ENCODE measurements around the gene KNDC1. TPM values are rescaled to one million over a fixed set of nuclear protein-coding genes. Genes with fewer than 3 reads are reported as not detected.
"Not testable (repeated sequence)": the region's sequence is repeated elsewhere in the genome, so short reads cannot be mapped to it uniquely, and the experiment has no call there.

Gene KNDC1
- total RNA-seq, 2 donors from 2014 or later = 0.07 TPM; not detected in 1

- ATAC-seq = no peak
- no peaks in the 10 kb centered on the region for H3K9me3 Mint-ChIP-seq
- DNase-seq (ENCODE audit: low spot score in 2 of 2) = no peak
- no peaks in the 10 kb centered on the region for H3K36me3 Mint-ChIP-seq
- H3K27ac Mint-ChIP-seq = no peak overlapping the region
Measured at GRCh38 chr10:133253361-133253955, 93.4 kb downstream of the KNDC1 start.

DNA sequence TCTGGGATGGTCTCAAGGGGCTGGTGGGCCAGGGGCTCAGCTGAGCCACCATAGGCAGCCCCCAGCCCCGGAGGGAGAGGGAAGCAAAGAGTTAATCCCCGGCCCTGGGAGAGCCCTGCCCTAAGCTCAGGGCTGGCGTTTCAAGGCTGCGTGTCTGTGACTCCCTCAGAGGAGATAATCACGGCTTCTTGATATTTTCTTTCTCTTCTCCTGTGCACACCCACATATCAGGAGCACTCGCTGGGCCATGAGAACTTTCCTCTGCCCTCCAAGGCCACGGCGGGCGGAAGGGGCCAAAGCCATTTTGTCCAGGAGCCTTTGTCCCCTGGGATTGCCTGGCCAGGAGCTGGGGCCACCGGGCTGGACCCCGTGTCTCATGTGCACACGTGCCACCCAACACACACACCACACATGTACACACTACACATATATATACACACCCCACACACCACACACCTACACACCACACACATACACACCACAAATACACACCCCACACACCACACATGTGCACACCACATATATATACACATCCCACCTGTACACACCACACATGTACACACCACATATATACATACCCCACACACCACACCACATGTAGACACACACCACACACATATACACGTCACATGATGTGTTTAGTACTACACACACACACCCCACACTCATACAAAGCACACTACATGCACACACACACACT, 94.6 kb downstream of the KNDC1 start:
- H3K36me3 Mint-ChIP-seq = no peaks in the 10 kb centered on the region
- H3K27ac Mint-ChIP-seq = peak overlapping the region in 1 of 2 donors; percentile 0
- no peaks in the 10 kb centered on the region for H3K9me3 Mint-ChIP-seq
- DNase-seq (ENCODE audit: low spot score in 2 of 2) (no peak), ATAC-seq (no peak)

DNA sequence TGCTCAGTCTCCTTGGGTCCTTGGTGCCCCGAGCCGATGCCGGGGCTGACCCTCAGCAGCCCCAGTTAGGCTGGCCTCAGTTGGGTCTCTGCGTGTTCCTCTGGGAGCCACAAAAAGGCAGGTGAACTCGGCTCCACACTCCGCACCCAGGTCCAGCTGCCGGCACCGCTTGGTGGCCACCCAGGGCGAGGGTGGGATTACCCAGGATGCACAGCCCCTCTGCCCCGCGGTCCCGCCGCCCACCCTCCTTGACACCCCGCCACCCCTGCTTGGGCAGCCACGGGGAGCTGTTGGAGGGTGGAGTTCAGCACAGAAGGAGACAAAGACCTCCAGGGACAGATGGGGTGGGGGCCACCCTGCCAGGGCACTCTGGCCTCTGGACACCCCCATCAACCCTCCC, 95.3 kb downstream of the KNDC1 start:
- H3K27ac Mint-ChIP-seq = no peak overlapping the region
- DNase-seq (ENCODE audit: low spot score in 2 of 2) (no peak), ATAC-seq (no peak)
- no peaks in the 10 kb centered on the region for H3K36me3 Mint-ChIP-seq
- no peaks in the 10 kb centered on the region for H3K9me3 Mint-ChIP-seq

GRCh38 chr10:133257489-133258065, 97.6 kb downstream of the KNDC1 start:
- no peak for ATAC-seq
- no peak for DNase-seq (ENCODE audit: low spot score in 2 of 2)
- Mint-ChIP-seq H3K27ac (peak overlapping the region; percentile 82 to 90), H3K36me3 (no peaks in the 10 kb centered on the region), H3K9me3 (no peaks in the 10 kb centered on the region)

DNA sequence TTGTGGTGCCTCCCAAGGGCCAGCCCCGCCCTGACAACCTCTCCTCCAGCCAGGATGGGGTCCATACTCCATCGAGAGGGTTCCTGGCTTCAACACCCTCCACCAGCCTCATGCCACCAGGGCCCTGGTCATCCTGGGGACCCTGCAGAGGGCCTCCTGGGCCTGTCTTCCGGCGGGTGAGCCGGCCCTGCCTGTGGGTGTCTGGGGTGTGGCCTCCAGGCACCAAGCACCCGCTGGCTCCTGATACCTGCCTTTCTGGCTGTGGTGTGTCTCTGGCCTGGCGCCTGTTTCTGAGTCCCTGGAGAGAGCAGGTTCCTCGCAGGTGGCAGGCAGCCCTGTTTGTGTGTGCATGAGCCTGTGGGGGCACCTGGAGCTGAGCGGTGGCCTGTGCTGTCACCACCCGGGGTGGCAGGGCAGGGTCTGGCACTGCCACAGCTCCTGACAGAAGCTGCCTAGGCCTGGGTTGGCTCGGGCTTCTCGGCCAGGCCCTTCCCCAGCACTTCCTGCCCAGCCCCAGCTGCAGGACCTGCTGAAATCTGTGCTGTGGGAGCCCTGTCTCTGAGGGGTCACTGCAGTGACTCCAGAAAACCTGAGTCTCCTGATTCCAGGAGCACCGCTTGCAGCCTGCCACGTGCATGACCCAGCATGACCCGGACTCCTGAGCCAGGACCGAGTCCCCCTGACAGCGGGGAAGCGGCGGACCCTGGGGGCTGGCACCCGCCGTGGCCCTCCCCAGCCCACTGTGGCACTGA, 98.2 kb downstream of the KNDC1 start:
- no peak for ATAC-seq
- peak; percentile 36 to 70 for DNase-seq (ENCODE audit: low spot score in 2 of 2)
- no peaks in the 10 kb centered on the region for H3K9me3 Mint-ChIP-seq

GRCh38 chr10:133258818-133259601, 99.0 kb downstream of the KNDC1 start:
- Mint-ChIP-seq H3K36me3 (no peaks in the 10 kb centered on the region), H3K9me3 (no peaks in the 10 kb centered on the region), H3K27ac (peak overlapping the region; percentile 13 to 63)
- ATAC-seq = peak; percentile 68 to 76
- DNase-seq (ENCODE audit: low spot score in 2 of 2) = peak; percentile 73 to 93

More for the DNA sequence above, 98.2 kb downstream of the KNDC1 start:
- H3K27ac Mint-ChIP-seq = peak overlapping the region in 1 of 2 donors; percentile 82
- H3K36me3 Mint-ChIP-seq = no peaks in the 10 kb centered on the region

DNA sequence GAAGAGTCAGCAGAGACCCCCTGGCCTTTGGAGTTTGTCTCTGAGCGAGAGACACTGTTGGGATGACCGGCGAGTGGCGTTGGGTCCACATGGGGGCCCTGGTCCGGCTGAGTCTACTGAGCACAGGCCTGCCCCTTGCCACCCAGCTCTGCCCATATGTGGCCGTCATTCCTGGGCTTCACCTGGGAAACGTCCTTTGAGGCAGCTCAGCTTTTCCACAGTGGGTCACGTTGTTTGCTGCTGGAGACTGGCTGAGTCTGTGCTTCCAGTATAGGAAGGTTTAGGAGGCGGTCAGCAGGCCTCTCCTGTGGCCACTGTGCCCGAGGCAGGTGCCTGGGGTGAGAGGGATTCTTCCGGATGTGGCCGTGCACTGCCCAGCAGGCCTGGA, 99.6 kb downstream of the KNDC1 start:
- Mint-ChIP-seq H3K36me3 (no peaks in the 10 kb centered on the region), H3K27ac (peak overlapping the region in 1 of 2 donors; percentile 63), H3K9me3 (no peaks in the 10 kb centered on the region)
- no peak for DNase-seq (ENCODE audit: low spot score in 2 of 2)
- peak; percentile 2 to 3 for ATAC-seq

DNA sequence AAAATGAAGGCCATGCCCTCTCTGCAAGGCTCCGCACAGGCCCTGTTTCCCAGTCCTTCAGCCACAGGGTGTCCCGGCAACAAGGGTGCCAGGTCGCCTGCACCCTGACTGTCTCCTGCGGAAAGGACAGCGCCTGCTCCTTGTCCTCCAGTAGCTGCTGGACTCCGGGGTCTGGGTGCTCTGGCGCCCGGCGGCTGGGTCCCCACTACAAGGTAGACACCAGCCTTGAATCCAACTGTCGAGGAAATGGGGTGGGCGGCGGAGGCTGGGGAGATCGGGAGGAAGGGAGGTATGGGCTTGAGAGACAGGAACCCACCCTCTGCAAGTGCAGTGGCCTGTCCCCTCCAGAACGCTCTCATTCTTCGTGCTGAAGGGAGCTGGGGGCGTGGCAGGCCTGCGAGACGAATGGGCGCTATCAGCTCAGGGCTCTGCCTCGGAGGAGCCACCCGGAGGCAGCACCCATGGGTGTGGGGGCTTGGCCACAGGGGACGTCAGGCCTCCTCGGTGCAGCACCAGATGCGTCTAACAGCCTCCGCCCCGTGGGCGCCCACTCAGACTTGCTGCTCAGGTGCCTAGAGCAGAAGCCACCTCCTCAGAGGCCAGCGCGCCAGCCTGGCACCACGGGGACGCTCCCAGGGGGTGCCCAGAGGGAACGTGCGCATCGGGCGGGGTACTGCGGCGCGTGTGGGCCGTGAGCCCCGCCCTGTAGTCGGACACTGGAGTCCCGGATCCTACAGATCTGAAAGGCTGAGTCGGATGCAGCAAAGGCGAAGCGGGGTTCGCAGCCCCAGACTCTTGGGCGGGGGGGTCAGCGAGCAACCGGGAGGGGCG, 101.1 kb downstream of the KNDC1 start:
- H3K9me3 Mint-ChIP-seq = no peaks in the 10 kb centered on the region
- ATAC-seq (peak; percentile 53 to 67), DNase-seq (ENCODE audit: low spot score in 2 of 2) (peak; percentile 64 to 88)
- peak overlapping the region; percentile 29 to 63 for H3K27ac Mint-ChIP-seq
- H3K36me3 Mint-ChIP-seq = no peaks in the 10 kb centered on the region

- peak; percentile 75 to 78 for DNase-seq (ENCODE audit: low spot score in 2 of 2)
- no peaks in the 10 kb centered on the region for H3K9me3 Mint-ChIP-seq
- ATAC-seq = peak; percentile 30 to 64
- no peaks in the 10 kb centered on the region for H3K36me3 Mint-ChIP-seq
- H3K27ac Mint-ChIP-seq = peak overlapping the region in 1 of 2 donors; percentile 63
Measured at GRCh38 chr10:133261726-133262325, 101.8 kb downstream of the KNDC1 start.

GRCh38 chr10:133262696-133263095, 102.7 kb downstream of the KNDC1 start:
- no peaks in the 10 kb centered on the region for H3K9me3 Mint-ChIP-seq
- no peak for ATAC-seq

GRCh38 chr10:133263674-133264073, 103.7 kb downstream of the KNDC1 start:
- DNase-seq (ENCODE audit: low spot score in 2 of 2) (no peak), ATAC-seq (no peak)
- H3K9me3 Mint-ChIP-seq = no peaks in the 10 kb centered on the region

More at GRCh38 chr10:133262696-133263095, 102.7 kb downstream of the KNDC1 start:
- Mint-ChIP-seq H3K36me3 (no peaks in the 10 kb centered on the region), H3K27ac (no peak overlapping the region)
- no peak for DNase-seq (ENCODE audit: low spot score in 2 of 2)

DNA sequence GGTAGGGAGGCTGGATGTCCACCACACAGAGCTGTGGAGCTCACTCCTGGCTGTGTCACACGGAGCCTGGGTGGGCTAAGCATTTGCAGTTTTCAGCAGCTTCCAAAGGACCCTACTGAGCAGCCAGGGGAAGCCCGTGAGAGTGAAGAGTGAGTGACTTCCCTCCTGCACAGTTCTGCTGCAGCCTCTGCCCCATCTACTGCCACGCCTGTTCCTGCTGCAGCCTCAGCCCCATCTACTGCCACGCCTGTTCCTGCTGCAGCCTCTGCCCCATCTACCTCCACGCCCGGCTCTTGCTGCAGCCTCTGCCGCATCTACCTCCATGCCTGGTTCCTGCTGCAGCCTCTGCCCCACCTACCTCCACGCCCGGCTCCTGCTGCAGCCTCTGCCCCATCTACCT, 104.4 kb downstream of the KNDC1 start:
- Mint-ChIP-seq H3K36me3 (no peaks in the 10 kb centered on the region), H3K27ac (peak overlapping the region in 1 of 2 donors; percentile 18), H3K9me3 (no peaks in the 10 kb centered on the region)
- DNase-seq (ENCODE audit: low spot score in 2 of 2) = no peak
- no peak for ATAC-seq

More at GRCh38 chr10:133263674-133264073, 103.7 kb downstream of the KNDC1 start:
- no peaks in the 10 kb centered on the region for H3K36me3 Mint-ChIP-seq
- H3K27ac Mint-ChIP-seq = peak overlapping the region; percentile 18 to 36

GRCh38 chr10:133265052-133265451, 105.0 kb downstream of the KNDC1 start:
- not testable (repeated sequence) for DNase-seq (ENCODE audit: low spot score in 2 of 2); H3K9me3 Mint-ChIP-seq; H3K36me3 Mint-ChIP-seq; ATAC-seq; H3K27ac Mint-ChIP-seq

DNA sequence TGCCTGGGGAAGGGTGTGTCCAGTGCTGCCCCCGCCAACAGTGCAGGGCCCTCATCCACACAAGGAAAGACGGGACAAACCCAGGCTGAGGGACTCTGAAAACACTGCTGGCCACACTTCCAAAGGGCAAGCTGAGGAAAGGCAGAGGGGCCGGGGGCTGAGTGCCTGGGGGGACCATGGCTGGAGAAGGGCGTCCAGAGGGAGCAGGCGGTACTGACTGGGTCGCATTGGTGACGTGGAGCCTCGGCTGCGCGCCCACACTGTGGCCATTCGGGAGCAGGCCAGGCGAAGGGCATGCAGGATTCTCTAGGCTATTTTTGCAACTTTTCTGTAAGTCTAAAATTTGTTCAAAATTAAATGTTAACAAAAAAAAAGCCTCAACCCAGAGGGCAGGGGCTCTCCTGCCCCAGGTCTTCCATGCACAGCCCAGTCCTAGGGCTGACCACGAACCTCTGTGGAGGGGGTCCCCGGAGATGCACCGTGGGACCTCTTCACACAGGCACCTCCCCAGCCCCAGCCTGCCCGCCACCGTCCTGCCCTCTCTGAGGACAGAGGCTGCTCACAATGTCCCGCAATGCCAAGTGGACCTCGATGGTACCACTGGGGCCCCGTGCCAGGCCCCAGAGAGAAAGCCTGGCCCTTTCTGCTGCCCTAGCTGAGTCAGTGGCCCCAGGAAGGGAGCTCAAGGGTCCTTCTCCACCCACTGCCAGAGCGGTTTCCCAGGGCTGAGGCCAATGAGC, 106.2 kb downstream of the KNDC1 start:
- DNase-seq (ENCODE audit: low spot score in 2 of 2) = no peak
- Mint-ChIP-seq H3K9me3 (no peaks in the 10 kb centered on the region), H3K36me3 (no peaks in the 10 kb centered on the region), H3K27ac (peak overlapping the region in 1 of 2 donors; percentile 27)
- ATAC-seq = no peak

- Mint-ChIP-seq H3K9me3 (no peaks in the 10 kb centered on the region), H3K27ac (no peak overlapping the region), H3K36me3 (no peaks in the 10 kb centered on the region)
- DNase-seq (ENCODE audit: low spot score in 2 of 2) = no peak
- ATAC-seq = no peak
Measured at GRCh38 chr10:133267293-133267692, 107.3 kb downstream of the KNDC1 start.

All from activated naive CD4-positive, alpha-beta T cell treated with anti-CD3 and anti-CD28 coated beads, Interleukin-2, amount 50 U/mL, for 72 hours (primary cell).